ENCODE data around the gene SEL1L2. TPM values are rescaled to one million over a fixed set of nuclear protein-coding genes. Genes with fewer than 3 reads are reported as not detected.

Gene SEL1L2
- total and polyA plus RNA-seq, 7 donors, result 0.16 to 3.3 TPM; not detected in 5

DNA sequence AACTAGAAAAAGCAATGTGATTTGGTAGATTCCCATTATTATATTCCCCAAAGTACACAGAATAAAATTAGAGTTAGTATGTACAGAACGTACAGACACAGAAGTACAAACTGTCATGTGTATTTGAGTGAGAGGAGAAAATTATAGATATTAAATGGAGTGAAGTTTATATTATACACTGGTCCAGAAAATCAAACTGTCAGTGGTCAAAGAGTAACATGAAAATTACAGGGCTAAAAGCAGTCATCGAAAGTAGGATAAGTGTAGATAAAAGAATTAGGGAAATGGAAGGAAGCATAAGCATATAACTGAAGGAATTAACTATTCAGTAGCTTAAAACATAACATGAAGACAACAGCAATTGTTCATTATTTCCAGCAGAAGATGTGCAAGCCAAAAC is 30.3 kb downstream of the SEL1L2 start:
- no peaks in the 10 kb centered on the region for H3K9me3 ChIP-seq
- H3K4me3 ChIP-seq, result no peak overlapping the region
- DNase-seq, result no peak
- no peak for TF ChIP-seq POLR2AphosphoS5 (IDR thresholded peaks at IDR 0.05)
- no peak for TF ChIP-seq EP300 (IDR thresholded peaks at IDR 0.05)
- no peak for TF ChIP-seq POLR2A (IDR thresholded peaks at IDR 0.05)
- TF ChIP-seq, protein P1, sequence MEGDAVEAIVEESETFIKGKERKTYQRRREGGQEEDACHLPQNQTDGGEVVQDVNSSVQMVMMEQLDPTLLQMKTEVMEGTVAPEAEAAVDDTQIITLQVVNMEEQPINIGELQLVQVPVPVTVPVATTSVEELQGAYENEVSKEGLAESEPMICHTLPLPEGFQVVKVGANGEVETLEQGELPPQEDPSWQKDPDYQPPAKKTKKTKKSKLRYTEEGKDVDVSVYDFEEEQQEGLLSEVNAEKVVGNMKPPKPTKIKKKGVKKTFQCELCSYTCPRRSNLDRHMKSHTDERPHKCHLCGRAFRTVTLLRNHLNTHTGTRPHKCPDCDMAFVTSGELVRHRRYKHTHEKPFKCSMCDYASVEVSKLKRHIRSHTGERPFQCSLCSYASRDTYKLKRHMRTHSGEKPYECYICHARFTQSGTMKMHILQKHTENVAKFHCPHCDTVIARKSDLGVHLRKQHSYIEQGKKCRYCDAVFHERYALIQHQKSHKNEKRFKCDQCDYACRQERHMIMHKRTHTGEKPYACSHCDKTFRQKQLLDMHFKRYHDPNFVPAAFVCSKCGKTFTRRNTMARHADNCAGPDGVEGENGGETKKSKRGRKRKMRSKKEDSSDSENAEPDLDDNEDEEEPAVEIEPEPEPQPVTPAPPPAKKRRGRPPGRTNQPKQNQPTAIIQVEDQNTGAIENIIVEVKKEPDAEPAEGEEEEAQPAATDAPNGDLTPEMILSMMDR (IDR thresholded peaks at IDR 0.05), result no peak
- no peaks in the 10 kb centered on the region for H3K36me3 ChIP-seq
- H3K27me3 ChIP-seq, result no peaks in the 10 kb centered on the region
- H3K4me1 ChIP-seq, result no peaks in the 10 kb centered on the region
- intact Hi-C loops (cut with DNase I), result no loop called here
- H3K27ac ChIP-seq, result no peak overlapping the region
- 68 to 70% methylated on average over 2 of the region's 2 CpGs for WGBS, 2 donors

DNA sequence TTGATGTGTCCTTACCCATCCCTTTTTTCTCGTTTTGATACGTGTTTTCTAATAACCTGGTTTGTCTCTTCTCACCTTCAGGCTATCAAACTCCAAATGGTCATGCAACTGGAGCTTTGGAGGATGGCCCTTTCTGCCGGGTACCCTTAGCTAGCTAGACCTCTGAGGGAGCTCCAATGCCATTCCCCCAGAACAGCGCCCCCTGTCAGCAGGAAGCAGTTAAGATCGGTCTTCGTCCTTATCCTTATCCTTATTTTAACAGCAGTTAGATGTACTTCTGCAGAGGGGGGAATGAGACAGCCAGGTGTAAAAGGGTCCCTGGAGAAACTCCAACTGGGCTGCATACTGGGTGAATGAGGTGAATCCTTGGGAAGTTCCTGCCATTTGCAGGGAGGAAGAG is 37.2 kb downstream of the SEL1L2 start:
- WGBS, 2 donors, result 65 to 70% methylated on average over 6 of the region's 6 CpGs
- H3K4me1 ChIP-seq, result no peaks in the 10 kb centered on the region
- intact Hi-C loops (cut with DNase I), result no loop called here

DNA sequence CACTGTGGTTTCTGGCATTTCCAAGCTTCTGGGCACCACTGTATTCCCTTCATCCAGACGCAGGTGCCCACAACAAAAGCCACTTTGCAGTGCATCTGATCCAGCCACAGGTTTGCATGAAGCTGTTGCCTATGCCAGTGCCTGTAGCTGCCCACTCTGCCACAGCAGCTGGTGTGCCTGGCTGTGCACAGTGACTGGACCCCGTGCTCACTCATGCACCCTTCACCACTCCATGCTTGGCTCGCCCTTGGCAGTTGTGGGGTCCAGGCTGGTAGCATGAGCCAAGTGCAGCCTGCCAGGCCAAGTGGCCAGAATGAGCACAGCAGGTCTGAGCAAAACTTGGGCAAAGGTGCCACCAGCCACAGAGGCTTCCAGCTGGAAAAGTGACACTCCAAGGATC is 42.7 kb downstream of the SEL1L2 start:
- Histone ChIP-seq H3K4me3 (no peak overlapping the region), H3K27ac (no peak overlapping the region), H3K36me3 (no peaks in the 10 kb centered on the region), H3K27me3 (no peaks in the 10 kb centered on the region), H3K9me3 (no peaks in the 10 kb centered on the region), H3K4me1 (no peaks in the 10 kb centered on the region)
- 74 to 88% methylated on average over 3 of the region's 3 CpGs for WGBS, 2 donors
- intact Hi-C loops (cut with DNase I), result no loop called here
- TF ChIP-seq POLR2A (IDR thresholded peaks at IDR 0.05) (no peak), EP300 (IDR thresholded peaks at IDR 0.05) (no peak), POLR2AphosphoS5 (IDR thresholded peaks at IDR 0.05) (no peak)
- TF ChIP-seq, protein P1 (IDR thresholded peaks at IDR 0.05), result no peak
- no peak for DNase-seq

More for the DNA sequence above, 37.2 kb downstream of the SEL1L2 start:
- TF ChIP-seq EP300 (IDR thresholded peaks at IDR 0.05), result no peak
- TF ChIP-seq, protein P1 (IDR thresholded peaks at IDR 0.05), result no peak
- TF ChIP-seq POLR2AphosphoS5 (IDR thresholded peaks at IDR 0.05), result no peak
- TF ChIP-seq POLR2A (IDR thresholded peaks at IDR 0.05), result no peak
- DNase-seq, result no peak
- H3K27me3 ChIP-seq, result no peaks in the 10 kb centered on the region
- no peak overlapping the region for H3K4me3 ChIP-seq
- no peak overlapping the region for H3K27ac ChIP-seq
- no peaks in the 10 kb centered on the region for H3K9me3 ChIP-seq
- no peaks in the 10 kb centered on the region for H3K36me3 ChIP-seq

DNA sequence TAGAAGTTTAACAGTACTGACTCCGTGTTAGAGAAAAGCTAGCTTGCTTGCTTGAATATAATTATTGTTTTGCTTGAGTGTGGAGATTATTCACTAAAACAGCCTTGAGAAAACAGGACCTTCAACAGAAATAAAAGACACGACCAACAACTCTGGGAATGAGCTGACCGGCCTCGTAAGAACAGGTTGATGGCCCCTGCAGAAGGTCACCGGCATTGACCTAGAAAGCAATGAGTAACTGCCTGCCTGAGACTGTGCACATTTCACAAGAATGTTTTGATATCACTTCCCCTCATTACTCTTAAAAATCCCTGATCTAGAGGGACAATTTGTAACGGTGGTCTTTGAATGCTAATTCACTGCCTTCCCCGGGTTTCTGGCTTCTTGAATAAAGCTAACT is 49.4 kb downstream of the SEL1L2 start:
- Histone ChIP-seq H3K27me3 (no peaks in the 10 kb centered on the region), H3K4me3 (no peak overlapping the region), H3K36me3 (no peaks in the 10 kb centered on the region), H3K4me1 (no peaks in the 10 kb centered on the region), H3K9me3 (peaks cover 0 to 2% (median 0%) of the 10 kb centered on the region in 4 donors), H3K27ac (no peak overlapping the region)
- TF ChIP-seq EP300 (IDR thresholded peaks at IDR 0.05), result no peak
- no peak for TF ChIP-seq POLR2A (IDR thresholded peaks at IDR 0.05)
- TF ChIP-seq, protein P1 (IDR thresholded peaks at IDR 0.05), result no peak
- TF ChIP-seq POLR2AphosphoS5 (IDR thresholded peaks at IDR 0.05), result no peak
- intact Hi-C loops (cut with DNase I), result no loop called here
- no peak for DNase-seq
- 63 to 79% methylated on average over 7 of the region's 7 CpGs for WGBS, 2 donors

Data from sigmoid colon (tissue), 7 donors.